Measurements from ENCODE around the gene TBK1.
"Not testable (repeated sequence)": the region's sequence is repeated elsewhere in the genome, so short reads cannot be mapped to it uniquely, and the experiment has no call there.

DNA sequence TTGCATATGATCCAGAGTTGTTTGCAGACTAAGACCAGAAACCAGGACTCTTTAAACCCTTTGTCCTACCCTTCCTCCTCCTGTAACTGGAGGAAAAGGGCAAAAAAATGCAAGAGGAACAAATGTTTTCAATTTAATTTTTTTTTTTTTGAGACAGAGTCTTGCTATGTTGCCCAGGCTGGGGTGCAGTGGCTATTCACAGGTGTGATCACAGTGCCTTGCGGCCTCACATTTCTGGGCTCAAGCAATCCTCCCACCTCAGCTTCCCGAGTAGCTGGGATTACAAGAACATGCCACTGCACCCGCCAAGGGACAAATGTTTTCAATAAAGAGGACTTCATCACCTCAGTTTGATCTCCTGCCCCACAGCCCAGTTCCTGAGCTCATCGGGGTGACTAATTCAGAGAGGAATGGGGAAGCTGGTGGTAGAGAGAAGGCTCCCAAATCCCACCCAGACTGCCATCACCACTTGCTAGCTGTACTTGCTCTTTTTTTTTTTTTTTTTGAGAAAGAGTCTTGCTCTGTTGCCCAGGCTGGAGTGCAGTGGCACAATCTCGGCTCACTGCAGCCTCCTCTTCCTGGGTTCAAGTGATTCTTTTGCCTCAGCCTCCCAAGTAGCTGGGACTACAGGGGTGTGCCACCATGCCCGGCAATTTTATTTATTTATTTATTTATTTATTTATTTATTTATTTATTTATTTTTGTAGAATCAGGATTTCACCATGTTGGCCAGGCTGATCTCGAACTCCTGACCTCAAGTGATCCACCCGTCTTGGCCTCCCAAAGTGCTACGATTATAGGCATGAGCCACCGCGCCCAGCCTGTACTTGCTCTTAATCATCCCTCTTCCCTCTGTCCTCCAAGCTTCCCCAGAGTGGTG lies 71.9 kb downstream of the TBK1 start:
- TF ChIP-seq, protein P1, sequence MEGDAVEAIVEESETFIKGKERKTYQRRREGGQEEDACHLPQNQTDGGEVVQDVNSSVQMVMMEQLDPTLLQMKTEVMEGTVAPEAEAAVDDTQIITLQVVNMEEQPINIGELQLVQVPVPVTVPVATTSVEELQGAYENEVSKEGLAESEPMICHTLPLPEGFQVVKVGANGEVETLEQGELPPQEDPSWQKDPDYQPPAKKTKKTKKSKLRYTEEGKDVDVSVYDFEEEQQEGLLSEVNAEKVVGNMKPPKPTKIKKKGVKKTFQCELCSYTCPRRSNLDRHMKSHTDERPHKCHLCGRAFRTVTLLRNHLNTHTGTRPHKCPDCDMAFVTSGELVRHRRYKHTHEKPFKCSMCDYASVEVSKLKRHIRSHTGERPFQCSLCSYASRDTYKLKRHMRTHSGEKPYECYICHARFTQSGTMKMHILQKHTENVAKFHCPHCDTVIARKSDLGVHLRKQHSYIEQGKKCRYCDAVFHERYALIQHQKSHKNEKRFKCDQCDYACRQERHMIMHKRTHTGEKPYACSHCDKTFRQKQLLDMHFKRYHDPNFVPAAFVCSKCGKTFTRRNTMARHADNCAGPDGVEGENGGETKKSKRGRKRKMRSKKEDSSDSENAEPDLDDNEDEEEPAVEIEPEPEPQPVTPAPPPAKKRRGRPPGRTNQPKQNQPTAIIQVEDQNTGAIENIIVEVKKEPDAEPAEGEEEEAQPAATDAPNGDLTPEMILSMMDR (IDR thresholded peaks at IDR 0.05; ENCODE audit: low read length): not testable (repeated sequence)
- not testable (repeated sequence) for TF ChIP-seq EZH2 (optimal IDR thresholded peaks at IDR 0.05; ENCODE audit: low read depth, low read length)
